ENCODE data around the gene G6PD.

- TF ChIP-seq CTCF (IDR thresholded peaks at IDR 0.05): no peak
- TF ChIP-seq ZFX (IDR thresholded peaks at IDR 0.05; ENCODE audit: borderline replicate concordance): no peak
These were observed 5.1 kb downstream of the G6PD start for GRCh38 chrX:154541589-154541895.
